Measurements from ENCODE around the gene IKBKG. TPM values are rescaled to one million over a fixed set of nuclear protein-coding genes. Genes with fewer than 3 reads are reported as not detected.

The IKBKG gene
- total and polyA plus RNA-seq, 2 donors from 2014 or later, result 23.3 to 31.3 TPM

DNA sequence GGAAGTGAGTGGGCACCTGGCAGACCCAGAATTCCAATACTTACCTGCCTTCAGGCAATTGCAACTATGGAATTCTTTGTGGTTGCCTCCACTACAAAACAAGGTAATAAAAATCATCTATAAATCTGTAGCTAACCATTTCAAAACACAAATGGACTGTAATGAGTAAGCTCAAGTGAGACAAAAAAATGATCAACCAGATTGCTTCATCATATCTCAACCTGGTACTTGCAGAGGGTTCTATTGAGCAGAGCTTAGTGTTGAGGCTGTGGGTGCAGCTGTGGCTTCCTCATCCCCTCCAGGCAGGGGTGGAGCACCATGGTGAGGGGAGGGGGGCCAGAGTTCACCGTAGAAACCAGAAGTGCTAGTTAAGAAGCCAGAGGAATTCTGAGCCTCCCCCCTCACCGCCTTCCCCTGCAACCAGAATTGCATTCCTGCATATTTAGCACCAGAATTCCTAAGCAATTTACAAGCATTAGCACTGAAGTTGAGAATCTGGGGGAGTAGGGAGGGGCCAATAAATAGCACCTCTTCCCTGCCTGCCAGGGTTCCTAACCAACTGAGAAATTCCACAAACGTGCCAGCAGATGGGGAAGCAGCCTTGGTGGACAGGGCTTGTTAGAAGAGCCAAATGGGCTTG is 49.0 kb downstream of the IKBKG start:
- peak; percentile 33 for FAIRE-seq
- H3K9ac ChIP-seq (ENCODE audit: low read length in 3 of 3), result no peak overlapping the region

DNA sequence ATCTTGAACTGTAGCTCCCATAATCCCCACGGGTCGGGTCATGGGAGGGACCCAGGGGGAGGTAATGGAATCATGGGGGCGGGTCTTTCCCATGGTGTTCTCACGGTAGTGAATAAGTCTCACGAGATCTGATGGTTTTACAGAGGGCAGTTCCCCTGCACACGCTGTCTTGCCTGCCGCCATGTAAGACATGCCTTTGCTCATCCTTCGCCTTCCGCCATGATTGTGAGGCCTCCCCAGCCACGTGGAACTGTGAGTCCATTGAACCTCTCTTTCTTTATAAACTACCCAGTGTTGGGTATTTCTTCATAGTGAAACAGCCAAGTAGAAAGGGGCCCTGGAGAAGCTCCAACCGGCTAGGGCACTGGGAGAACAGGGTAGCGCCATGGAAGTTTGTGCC is 49.8 kb downstream of the IKBKG start:
- no peaks in the 10 kb centered on the region for H3K4me1 ChIP-seq (ENCODE audit: control insufficient read depth in 2 of 3, insufficient read depth in 2 of 3, low read depth in 1 of 3, low read length in 3 of 3)
- TF ChIP-seq, protein P1, sequence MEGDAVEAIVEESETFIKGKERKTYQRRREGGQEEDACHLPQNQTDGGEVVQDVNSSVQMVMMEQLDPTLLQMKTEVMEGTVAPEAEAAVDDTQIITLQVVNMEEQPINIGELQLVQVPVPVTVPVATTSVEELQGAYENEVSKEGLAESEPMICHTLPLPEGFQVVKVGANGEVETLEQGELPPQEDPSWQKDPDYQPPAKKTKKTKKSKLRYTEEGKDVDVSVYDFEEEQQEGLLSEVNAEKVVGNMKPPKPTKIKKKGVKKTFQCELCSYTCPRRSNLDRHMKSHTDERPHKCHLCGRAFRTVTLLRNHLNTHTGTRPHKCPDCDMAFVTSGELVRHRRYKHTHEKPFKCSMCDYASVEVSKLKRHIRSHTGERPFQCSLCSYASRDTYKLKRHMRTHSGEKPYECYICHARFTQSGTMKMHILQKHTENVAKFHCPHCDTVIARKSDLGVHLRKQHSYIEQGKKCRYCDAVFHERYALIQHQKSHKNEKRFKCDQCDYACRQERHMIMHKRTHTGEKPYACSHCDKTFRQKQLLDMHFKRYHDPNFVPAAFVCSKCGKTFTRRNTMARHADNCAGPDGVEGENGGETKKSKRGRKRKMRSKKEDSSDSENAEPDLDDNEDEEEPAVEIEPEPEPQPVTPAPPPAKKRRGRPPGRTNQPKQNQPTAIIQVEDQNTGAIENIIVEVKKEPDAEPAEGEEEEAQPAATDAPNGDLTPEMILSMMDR (IDR thresholded peaks at IDR 0.05; ENCODE audit: borderline replicate concordance, extremely low read depth, insufficient read depth), result no peak
- H3K9ac ChIP-seq (ENCODE audit: low read length in 3 of 3), result no peak overlapping the region
- intact Hi-C loops (cut with DNase I), result no loop called here
- H3K27me3 ChIP-seq (ENCODE audit: control insufficient read depth, insufficient read depth, low read length), result no peaks in the 10 kb centered on the region
- FAIRE-seq (no peak), DNase-seq (no peak)
- no peak overlapping the region for H3K27ac ChIP-seq (ENCODE audit: low read depth in 2 of 2, low read length in 2 of 2)
- no peaks in the 10 kb centered on the region for H3K36me3 ChIP-seq (ENCODE audit: control insufficient read depth in 2 of 3, insufficient read depth in 3 of 3, low read length in 3 of 3)
- no peaks in the 10 kb centered on the region for H3K9me3 ChIP-seq (ENCODE audit: control insufficient read depth in 2 of 3, insufficient read depth in 1 of 3, low read length in 3 of 3)
- H3K4me3 ChIP-seq (ENCODE audit: low read length in 3 of 3), result no peak overlapping the region

More for the DNA sequence above, 49.0 kb downstream of the IKBKG start:
- no peak overlapping the region for H3K4me3 ChIP-seq (ENCODE audit: low read length in 3 of 3)
- TF ChIP-seq, protein P1 (IDR thresholded peaks at IDR 0.05; ENCODE audit: borderline replicate concordance, extremely low read depth, insufficient read depth), result no peak
- no peaks in the 10 kb centered on the region for H3K4me1 ChIP-seq (ENCODE audit: control insufficient read depth in 2 of 3, insufficient read depth in 2 of 3, low read depth in 1 of 3, low read length in 3 of 3)
- no peaks in the 10 kb centered on the region for H3K9me3 ChIP-seq (ENCODE audit: control insufficient read depth in 2 of 3, insufficient read depth in 1 of 3, low read length in 3 of 3)
- no peaks in the 10 kb centered on the region for H3K36me3 ChIP-seq (ENCODE audit: control insufficient read depth in 2 of 3, insufficient read depth in 3 of 3, low read length in 3 of 3)
- H3K27me3 ChIP-seq (ENCODE audit: control insufficient read depth, insufficient read depth, low read length), result no peaks in the 10 kb centered on the region
- H3K27ac ChIP-seq (ENCODE audit: low read depth in 2 of 2, low read length in 2 of 2), result no peak overlapping the region
- peak; percentile 64 to 84 (median 80) for DNase-seq
- intact Hi-C loops (cut with DNase I), result no loop called here

DNA sequence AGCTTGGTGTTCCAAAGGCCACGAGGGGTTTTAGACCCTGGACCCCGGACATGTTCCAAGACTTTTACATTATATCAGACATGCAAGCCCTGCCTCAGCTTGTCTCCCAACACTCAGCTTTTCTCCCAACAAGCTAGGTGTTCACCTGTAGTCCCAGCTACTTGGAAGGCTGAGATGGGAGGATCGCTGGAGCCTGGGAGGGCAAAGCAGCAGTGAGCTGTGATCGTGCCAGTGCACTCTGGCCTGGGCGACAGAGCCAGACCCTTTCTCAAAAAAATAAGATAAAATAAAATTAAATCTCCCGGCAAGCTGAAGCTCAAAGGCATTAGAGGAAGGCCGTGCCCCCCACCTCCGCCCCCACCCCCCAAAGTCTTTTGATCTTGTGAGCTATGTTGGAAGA is 51.2 kb downstream of the IKBKG start:
- no peaks in the 10 kb centered on the region for H3K36me3 ChIP-seq (ENCODE audit: control insufficient read depth in 2 of 3, insufficient read depth in 3 of 3, low read length in 3 of 3)
- no peaks in the 10 kb centered on the region for H3K4me1 ChIP-seq (ENCODE audit: control insufficient read depth in 2 of 3, insufficient read depth in 2 of 3, low read depth in 1 of 3, low read length in 3 of 3)
- no peak overlapping the region for H3K9ac ChIP-seq (ENCODE audit: low read length in 3 of 3)
- no peaks in the 10 kb centered on the region for H3K9me3 ChIP-seq (ENCODE audit: control insufficient read depth in 2 of 3, insufficient read depth in 1 of 3, low read length in 3 of 3)
- intact Hi-C loops (cut with DNase I), result no loop called here
- DNase-seq (no peak), FAIRE-seq (no peak)
- no peaks in the 10 kb centered on the region for H3K27me3 ChIP-seq (ENCODE audit: control insufficient read depth, insufficient read depth, low read length)
- H3K27ac ChIP-seq (ENCODE audit: low read depth in 2 of 2, low read length in 2 of 2), result no peak overlapping the region
- H3K4me3 ChIP-seq (ENCODE audit: low read length in 3 of 3), result no peak overlapping the region
- TF ChIP-seq, protein P1 (IDR thresholded peaks at IDR 0.05; ENCODE audit: borderline replicate concordance, extremely low read depth, insufficient read depth), result no peak

DNA sequence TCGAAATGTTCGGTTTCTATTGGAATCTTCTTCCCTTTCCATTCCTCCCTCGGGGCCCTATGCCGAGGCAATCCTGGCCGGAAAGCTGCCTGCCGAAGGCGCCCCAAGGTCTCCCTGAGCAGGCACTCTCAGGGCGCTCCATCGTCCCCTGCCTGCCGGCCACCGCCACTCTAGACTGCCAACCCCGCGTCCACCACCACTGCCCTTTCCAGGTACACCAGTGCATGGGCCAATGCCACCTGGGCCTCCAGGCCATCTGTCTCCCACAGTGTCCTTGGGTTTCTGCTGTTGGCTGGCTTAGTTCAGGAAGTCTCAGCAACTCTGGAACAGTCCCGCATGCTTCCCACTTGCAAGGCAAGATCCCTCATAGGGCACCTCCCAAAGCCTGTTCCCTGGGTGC is 52.1 kb downstream of the IKBKG start:
- Histone ChIP-seq H3K27ac (ENCODE audit: low read depth in 2 of 2, low read length in 2 of 2) (no peak overlapping the region), H3K9me3 (ENCODE audit: control insufficient read depth in 2 of 3, insufficient read depth in 1 of 3, low read length in 3 of 3) (no peaks in the 10 kb centered on the region), H3K9ac (ENCODE audit: low read length in 3 of 3) (no peak overlapping the region), H3K4me1 (ENCODE audit: control insufficient read depth in 2 of 3, insufficient read depth in 2 of 3, low read depth in 1 of 3, low read length in 3 of 3) (no peaks in the 10 kb centered on the region), H3K27me3 (ENCODE audit: control insufficient read depth, insufficient read depth, low read length) (no peaks in the 10 kb centered on the region), H3K4me3 (ENCODE audit: low read length in 3 of 3) (no peak overlapping the region), H3K36me3 (ENCODE audit: control insufficient read depth in 2 of 3, insufficient read depth in 3 of 3, low read length in 3 of 3) (no peaks in the 10 kb centered on the region)
- intact Hi-C loops (cut with DNase I), result no loop called here
- DNase-seq (no peak), FAIRE-seq (no peak)
- TF ChIP-seq, protein P1 (IDR thresholded peaks at IDR 0.05; ENCODE audit: borderline replicate concordance, extremely low read depth, insufficient read depth), result no peak
